K562 (cell line): ENCODE measurements around the gene EIF4G1. TPM values are rescaled to one million over a fixed set of nuclear protein-coding genes. Genes with fewer than 3 reads are reported as not detected.

Experiments
- ATAC-seq: fragments of 200-7000 bp; cut with Tn5 transposase; 3 replicates; pipeline ENCODE4 v1.9.1; 2020; ENCODE audit warnings: moderate library complexity
- BruUV-seq: library from RNA; stranded (reverse); fragments of 400-500 nt; replicated peaks from 2 replicates; lab custom pipeline; 2021; lab: Mats Ljungman, UMichigan
- CTCF ChIA-PET: fragments of 300-600 bp; formaldehyde crosslinking; extraction: SDS; loops from one replicate; lab custom pipeline; 2021; ENCODE audit warnings: low intra/inter-chr PET ratio; lab: Yijun Ruan, JAX
- POLR2A ChIA-PET: fragments of 300-600, 350-650 bp; sonication (Branson Sonifier 250); formaldehyde crosslinking; extraction: SDS; loops from one replicate; lab custom pipeline; 2021; ENCODE audit warnings: antibody characterized with exemption, inconsistent platforms; lab: Yijun Ruan, JAX
- DNase-seq, 4 experiments: peaks; one replicate each; pipeline versions ENCODE4 v3.0.0 to v3.0.0-alpha.2; 2011 to 2018; ENCODE audit warnings: low spot score in 3 of 4, mixed read lengths in 3 of 4; ENCODE audit errors: extremely low read depth in 1 of 4
- FAIRE-seq: peaks from 2 replicates; lab custom pipeline; 2011; peaks lifted over from hg19 to GRCh38; lab: Jason Lieb, UNC
- H2AFZ ChIP-seq: 2 replicates; pipeline ENCODE4 v1.6.0; 2011; ENCODE audit warnings: low read depth, low read length, control low read depth, inconsistent platforms
- H3K27ac ChIP-seq: fragments of 200-600 bp; 3 replicates; pipeline ENCODE4 v1.8.0; 2011; ENCODE audit warnings: low read depth, mild to moderate bottlenecking, control low read depth, inconsistent platforms, low read length, moderate library complexity, mixed read lengths; ENCODE audit errors: extremely low read depth
- H3K27me3 ChIP-seq, 2 experiments: fragments of 300-600 bp in 1 of 2; 2 replicates in 1 of 2; 3 replicates in 1 of 2; pipeline versions ENCODE4 v1.6.0 to v1.8.0; 2011; ENCODE audit warnings: inconsistent platforms in 2 of 2, low read length in 2 of 2, mild to moderate bottlenecking in 1 of 2, mixed read lengths in 1 of 2, moderate library complexity in 1 of 2; ENCODE audit not compliant: control insufficient read depth in 2 of 2, insufficient read depth in 2 of 2
- H3K36me3 ChIP-seq: fragments of 300-600 bp; 3 replicates; pipeline ENCODE4 v1.8.0; 2011; ENCODE audit warnings: mild to moderate bottlenecking, low read length, inconsistent platforms; ENCODE audit not compliant: control insufficient read depth, insufficient read depth
- H3K4me1 ChIP-seq, 2 experiments: fragments of 200-600 bp in 1 of 2; replicated peaks in 1 of 2; 2 replicates in 1 of 2; 3 replicates in 1 of 2; pipeline versions ENCODE4 v1.5.1 to v1.8.0; 2011; ENCODE audit warnings: inconsistent platforms in 2 of 2, low read length in 2 of 2, mild to moderate bottlenecking in 1 of 2, mixed read lengths in 1 of 2, moderate library complexity in 1 of 2; ENCODE audit not compliant: control insufficient read depth in 2 of 2, insufficient read depth in 2 of 2
- H3K4me2 ChIP-seq: 2 replicates; pipeline ENCODE4 v1.6.1; 2011; ENCODE audit warnings: low read length, control low read depth, inconsistent platforms, mixed read lengths; ENCODE audit not compliant: insufficient read depth
- H3K4me3 ChIP-seq: fragments of 200-600 bp; sonication (generic), shearing (Covaris generic); 2 replicates; pipeline ENCODE4 v1.5.1; 2016; ENCODE audit warnings: control low read depth, inconsistent platforms
- H3K79me2 ChIP-seq: fragments of 200-600 bp; 3 replicates; pipeline ENCODE4 v1.8.0; 2011; ENCODE audit warnings: low read length, inconsistent platforms; ENCODE audit not compliant: control insufficient read depth, insufficient read depth
- H3K9ac ChIP-seq, 2 experiments: 2 replicates each; pipeline versions ENCODE4 v1.6.0 to v1.6.1; 2011; ENCODE audit warnings: low read depth in 2 of 2, low read length in 2 of 2, control low read depth in 1 of 2, inconsistent platforms in 1 of 2, mild to moderate bottlenecking in 1 of 2, mixed read lengths in 1 of 2; ENCODE audit not compliant: insufficient read depth in 1 of 2
- H3K9me1 ChIP-seq: one replicate; pipeline ENCODE4 v1.6.0; 2011; ENCODE audit warnings: inconsistent platforms, mild to moderate bottlenecking, low read length, moderate library complexity; ENCODE audit not compliant: control insufficient read depth, insufficient read depth
- H3K9me3 ChIP-seq: replicated peaks from 2 replicates; pipeline ENCODE4 v1.5.1; 2011; ENCODE audit warnings: low read depth, low read length, inconsistent platforms; ENCODE audit not compliant: control insufficient read depth, insufficient read depth
- H4K20me1 ChIP-seq: replicated peaks from 2 replicates; pipeline ENCODE4 v1.6.1; 2011; ENCODE audit warnings: low read length, inconsistent platforms, mixed read lengths; ENCODE audit not compliant: control insufficient read depth, insufficient read depth
- BCL6 ChIP-seq: fragments of 250-450 bp; sonication (Bioruptor Pico); IDR thresholded peaks from 2 replicates; pipeline ENCODE4 v1.4.0; 2020
- CBFB ChIP-seq: sonication (generic); formaldehyde crosslinking; IDR thresholded peaks from 2 replicates; pipeline ENCODE4 v1.4.0; 2020; ENCODE audit warnings: mild to moderate bottlenecking, missing genetic modification reagents
- EHMT2 ChIP-seq: fragments of 450-650 bp; IDR thresholded peaks from 2 replicates; pipeline ENCODE4 v1.6.1; 2018; ENCODE audit warnings: antibody characterized with exemption
- FOXA3 ChIP-seq, 2 experiments: fragments of 450-650 bp in 1 of 2; sonication (generic) in 1 of 2; formaldehyde crosslinking; IDR thresholded peaks in 1 of 2; conservative IDR thresholded peaks in 1 of 2; 2 replicates each; pipeline versions ENCODE4 v1.4.0 to v1.8.0; 2020 to 2022; ENCODE audit warnings: mild to moderate bottlenecking in 2 of 2, missing genetic modification reagents in 1 of 2
- RBM17 ChIP-seq: fragments of 200-400 bp; formaldehyde crosslinking; IDR thresholded peaks from 2 replicates; pipeline ENCODE4 v1.6.1; 2017; ENCODE audit warnings: low read depth, mild to moderate bottlenecking, low read length, borderline replicate concordance
- TCF7 ChIP-seq: sonication (generic); IDR thresholded peaks from 2 replicates; pipeline ENCODE4 v1.6.1; 2016; ENCODE audit warnings: antibody characterized with exemption, borderline replicate concordance
- ZNF384 ChIP-seq: IDR thresholded peaks from 2 replicates; pipeline ENCODE4 v1.6.1; 2012; ENCODE audit warnings: low read depth, low read length, improper control_type of control experiment
- ZNF561 ChIP-seq: fragments of 450-650 bp; formaldehyde crosslinking; conservative IDR thresholded peaks from 2 replicates; pipeline ENCODE4 v1.4.0; 2020; ENCODE audit warnings: mild to moderate bottlenecking, moderate library complexity
- ZSCAN32 ChIP-seq: fragments of 450-650 bp; formaldehyde crosslinking; IDR thresholded peaks from 2 replicates; pipeline ENCODE4 v1.4.0; 2020; ENCODE audit warnings: mild to moderate bottlenecking, moderate library complexity
- WGBS: fragments of 100-300 bp; shearing (Covaris generic); methylation state at CpG from one replicate; pipeline ENCODE4 v1.1.6; 2016; ENCODE audit warnings: low coverage, mixed read lengths; ENCODE audit not compliant: insufficient coverage; ENCODE audit errors: missing lambda C conversion rate; 5-methylcytosine and 5-hydroxymethylcytosine counted together
- in situ Hi-C: fragments of 300-500 bp; cut with MboI; formaldehyde crosslinking; loops from 4 replicates; pipeline ENCODE4 v1.15.0; 2018; ENCODE audit warnings: inconsistent platforms, mixed read lengths
- intact Hi-C: fragments of 100-400 bp; cut with micrococcal nuclease; formaldehyde crosslinking; loops from 2 replicates; pipeline ENCODE4 v1.14.2; 2022
- polyA plus RNA-seq, 8 experiments: library from polyadenylated mRNA; depleted of rRNA in 4 of 8; stranded (reverse) in 5 of 8; unstranded in 3 of 8; fragments of >200 nt; fragmentation: Nextera tagmentation in 2 of 8; fragmentation: Illumina TruSeq in 1 of 8; extraction: Ambion mirVana in 2 of 8; extraction: Trizol in 1 of 8; gene quantifications; 2 replicates each; pipeline versions ENCODE4 v1.2.1 to v1.2.3, GENCODE V29; 2011 to 2014; ENCODE audit warnings: inconsistent platforms in 1 of 8, missing spikeins in 1 of 8
- total RNA-seq, 7 experiments: library from RNA; depleted of rRNA in 6 of 7; stranded (reverse); fragments of >200 nt in 6 of 7; fragmentation: Illumina TruSeq in 2 of 7; extraction: Trizol in 2 of 7; gene quantifications; 2 replicates each; pipeline versions ENCODE4 v1.2.1 to v1.2.3, GENCODE V29; 2011 to 2021; ENCODE audit warnings: low replicate concordance in 1 of 7
- TF ChIP-seq, protein P1 (sequence below): sonication (generic); formaldehyde crosslinking; IDR thresholded peaks from 2 replicates; pipeline ENCODE4 v1.5.0; 2020; ENCODE audit warnings: missing genetic modification reagents
- TF ChIP-seq, protein P2 (sequence below): sonication (generic); formaldehyde crosslinking; IDR thresholded peaks from 2 replicates; pipeline ENCODE4 v1.9.0; 2022; ENCODE audit warnings: mild to moderate bottlenecking, missing genetic modification reagents

The EIF4G1 gene
- total and polyA plus RNA-seq, 9 of the 15 experiments (the other 6 are each of a cell fraction or from before 2014, with no cell fraction given), result 4.6 to 505 (median 155) TPM

DNA sequence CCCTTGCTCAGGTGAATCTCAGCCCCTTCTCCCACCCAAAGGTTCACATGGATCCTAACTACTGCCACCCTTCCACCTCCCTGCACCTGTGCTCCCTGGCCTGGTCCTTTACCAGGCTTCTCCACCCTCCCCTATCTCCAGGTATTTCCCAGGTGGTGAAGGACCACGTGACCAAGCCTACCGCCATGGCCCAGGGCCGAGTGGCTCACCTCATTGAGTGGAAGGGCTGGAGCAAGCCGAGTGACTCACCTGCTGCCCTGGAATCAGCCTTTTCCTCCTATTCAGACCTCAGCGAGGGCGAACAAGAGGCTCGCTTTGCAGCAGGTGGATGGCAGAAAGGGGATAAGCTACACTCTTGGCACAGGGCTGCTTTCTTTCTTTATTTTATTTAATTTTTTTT, 27.5 kb downstream of the EIF4G1 start:
- peaks cover 10% of the 10 kb centered on the region for H3K9me1 ChIP-seq
- H3K4me2 ChIP-seq, result no peak overlapping the region
- H4K20me1 ChIP-seq, result no peaks in the 10 kb centered on the region; the same call in 1 of the 2 replicates
- peaks cover 27% of the 10 kb centered on the region; the same call in 2 of the 3 replicates for H3K36me3 ChIP-seq
- DNase-seq (no peak), FAIRE-seq (no peak), ATAC-seq (no peak)
- H3K4me1 ChIP-seq, result peaks cover 23 to 50% of the 10 kb centered on the region in 2 experiments
- ChIA-PET CTCF (no interaction called here), POLR2A (interaction anchor here (0.7 to 1.6 kb wide), 4 partner anchors 9 to 306 kb away, joined by 3 to 6 read pairs (median 5); no protein-coding TSS in a partner anchor)
- H3K27me3 ChIP-seq, result no peaks in the 10 kb centered on the region
- intact Hi-C loops, result no loop called here
- H2AFZ ChIP-seq, result no peak overlapping the region
- no peak overlapping the region for H3K4me3 ChIP-seq
- H3K79me2 ChIP-seq, result peaks cover 16% of the 10 kb centered on the region
- H3K27ac ChIP-seq, result no peak overlapping the region
- 64% methylated on average over 7 of the region's 7 CpGs for WGBS
- H3K9ac ChIP-seq, result no peak overlapping the region
- no TSS peak for BruUV-seq
- in situ Hi-C loops, result no loop called here
- TF ChIP-seq FOXA3 (CRISPR knock-in tag; conservative IDR thresholded peaks at IDR 0.05 in 1 of 2, IDR thresholded peaks at IDR 0.05 in 1 of 2), result no peak
- no peak for TF ChIP-seq ZNF561
- TF ChIP-seq, protein P1, sequence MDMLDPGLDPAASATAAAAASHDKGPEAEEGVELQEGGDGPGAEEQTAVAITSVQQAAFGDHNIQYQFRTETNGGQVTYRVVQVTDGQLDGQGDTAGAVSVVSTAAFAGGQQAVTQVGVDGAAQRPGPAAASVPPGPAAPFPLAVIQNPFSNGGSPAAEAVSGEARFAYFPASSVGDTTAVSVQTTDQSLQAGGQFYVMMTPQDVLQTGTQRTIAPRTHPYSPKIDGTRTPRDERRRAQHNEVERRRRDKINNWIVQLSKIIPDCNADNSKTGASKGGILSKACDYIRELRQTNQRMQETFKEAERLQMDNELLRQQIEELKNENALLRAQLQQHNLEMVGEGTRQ (CRISPR knock-in tag), result 0 out of 2 replicates have a peak, but pooled peaks have one; percentile 33
- TF ChIP-seq ZNF384, result no peak
- TF ChIP-seq ZSCAN32 (CRISPR knock-in tag), result no peak
- no peak for TF ChIP-seq CBFB (CRISPR knock-in tag)
- no peak for TF ChIP-seq TCF7
- no peak for TF ChIP-seq RBM17
- TF ChIP-seq EHMT2, result no peak
- TF ChIP-seq, protein P2, sequence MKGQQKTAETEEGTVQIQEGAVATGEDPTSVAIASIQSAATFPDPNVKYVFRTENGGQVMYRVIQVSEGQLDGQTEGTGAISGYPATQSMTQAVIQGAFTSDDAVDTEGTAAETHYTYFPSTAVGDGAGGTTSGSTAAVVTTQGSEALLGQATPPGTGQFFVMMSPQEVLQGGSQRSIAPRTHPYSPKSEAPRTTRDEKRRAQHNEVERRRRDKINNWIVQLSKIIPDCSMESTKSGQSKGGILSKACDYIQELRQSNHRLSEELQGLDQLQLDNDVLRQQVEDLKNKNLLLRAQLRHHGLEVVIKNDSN (CRISPR knock-in tag), result 0 out of 2 replicates have a peak, but pooled peaks have one; percentile 27
- no peak for TF ChIP-seq BCL6 (CRISPR knock-in tag)
- no peaks in the 10 kb centered on the region for H3K9me3 ChIP-seq
